ENCODE results near the gene HYOU1.

- no peak for TF ChIP-seq CTCF (conservative IDR thresholded peaks at IDR 0.05)
- TF ChIP-seq EZH2 (IDR thresholded peaks at IDR 0.05; ENCODE audit: low read depth): no peak
Observed at GRCh38 chr11:119025099-119025473, 31.9 kb downstream of the HYOU1 start.
